Measurements from ENCODE around the gene TLK2.
"Not testable (repeated sequence)": the region's sequence is repeated elsewhere in the genome, so short reads cannot be mapped to it uniquely, and the experiment has no call there.

DNA sequence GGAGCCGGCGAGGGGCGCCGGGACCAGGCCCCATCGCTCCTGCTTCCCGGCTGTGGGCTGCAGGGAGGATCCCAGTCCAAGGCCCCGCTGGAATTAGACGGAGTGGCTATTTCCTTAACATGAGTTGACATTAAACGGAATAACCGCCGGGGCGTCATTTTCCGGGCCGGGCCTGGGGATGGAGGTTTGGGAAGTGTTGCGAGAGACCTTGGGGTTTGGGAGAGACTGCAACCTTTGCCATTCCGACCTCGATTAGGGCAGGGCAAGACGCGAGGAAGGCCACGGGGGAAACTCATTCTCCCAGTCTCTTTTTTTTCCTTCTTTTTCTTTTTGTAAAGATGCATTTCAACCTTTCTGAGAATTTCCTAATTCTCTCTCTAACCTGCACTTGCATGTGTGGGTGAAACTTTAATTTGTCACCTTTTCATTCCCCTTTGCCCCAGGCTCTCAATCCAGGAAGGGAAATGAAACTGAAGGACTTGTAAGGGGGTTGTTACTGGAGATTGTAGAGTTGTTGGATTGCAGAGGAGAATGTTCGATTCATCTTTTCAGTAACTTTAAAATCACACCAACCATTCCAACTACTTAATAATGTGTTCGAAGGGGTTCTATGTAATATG, 1.1 kb downstream of the TLK2 start:
- TF ChIP-seq, protein P1, sequence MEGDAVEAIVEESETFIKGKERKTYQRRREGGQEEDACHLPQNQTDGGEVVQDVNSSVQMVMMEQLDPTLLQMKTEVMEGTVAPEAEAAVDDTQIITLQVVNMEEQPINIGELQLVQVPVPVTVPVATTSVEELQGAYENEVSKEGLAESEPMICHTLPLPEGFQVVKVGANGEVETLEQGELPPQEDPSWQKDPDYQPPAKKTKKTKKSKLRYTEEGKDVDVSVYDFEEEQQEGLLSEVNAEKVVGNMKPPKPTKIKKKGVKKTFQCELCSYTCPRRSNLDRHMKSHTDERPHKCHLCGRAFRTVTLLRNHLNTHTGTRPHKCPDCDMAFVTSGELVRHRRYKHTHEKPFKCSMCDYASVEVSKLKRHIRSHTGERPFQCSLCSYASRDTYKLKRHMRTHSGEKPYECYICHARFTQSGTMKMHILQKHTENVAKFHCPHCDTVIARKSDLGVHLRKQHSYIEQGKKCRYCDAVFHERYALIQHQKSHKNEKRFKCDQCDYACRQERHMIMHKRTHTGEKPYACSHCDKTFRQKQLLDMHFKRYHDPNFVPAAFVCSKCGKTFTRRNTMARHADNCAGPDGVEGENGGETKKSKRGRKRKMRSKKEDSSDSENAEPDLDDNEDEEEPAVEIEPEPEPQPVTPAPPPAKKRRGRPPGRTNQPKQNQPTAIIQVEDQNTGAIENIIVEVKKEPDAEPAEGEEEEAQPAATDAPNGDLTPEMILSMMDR (IDR thresholded peaks at IDR 0.05; ENCODE audit: extremely low read depth in 1 of 2, insufficient read depth in 1 of 2, low read depth in 1 of 2, low read length in 2 of 2), result not testable (repeated sequence)
- TF ChIP-seq POLR2AphosphoS5 (IDR thresholded peaks at IDR 0.05; ENCODE audit: insufficient read depth, low read depth, low read length), result not testable (repeated sequence)

All from endothelial cell of umbilical vein (primary cell).